Activated CD8-positive, alpha-beta memory T cell treated with anti-CD3 and anti-CD28 coated beads for 48 hours (primary cell): ENCODE data around the gene LRRC27.

Experiments
- DNase-seq, 3 experiments: peaks; one replicate each; pipeline ENCODE4 v3.0.0-alpha.2; 2020; ENCODE audit warnings: low read depth in 2 of 3, low spot score in 2 of 3

LRRC27 gene

DNA sequence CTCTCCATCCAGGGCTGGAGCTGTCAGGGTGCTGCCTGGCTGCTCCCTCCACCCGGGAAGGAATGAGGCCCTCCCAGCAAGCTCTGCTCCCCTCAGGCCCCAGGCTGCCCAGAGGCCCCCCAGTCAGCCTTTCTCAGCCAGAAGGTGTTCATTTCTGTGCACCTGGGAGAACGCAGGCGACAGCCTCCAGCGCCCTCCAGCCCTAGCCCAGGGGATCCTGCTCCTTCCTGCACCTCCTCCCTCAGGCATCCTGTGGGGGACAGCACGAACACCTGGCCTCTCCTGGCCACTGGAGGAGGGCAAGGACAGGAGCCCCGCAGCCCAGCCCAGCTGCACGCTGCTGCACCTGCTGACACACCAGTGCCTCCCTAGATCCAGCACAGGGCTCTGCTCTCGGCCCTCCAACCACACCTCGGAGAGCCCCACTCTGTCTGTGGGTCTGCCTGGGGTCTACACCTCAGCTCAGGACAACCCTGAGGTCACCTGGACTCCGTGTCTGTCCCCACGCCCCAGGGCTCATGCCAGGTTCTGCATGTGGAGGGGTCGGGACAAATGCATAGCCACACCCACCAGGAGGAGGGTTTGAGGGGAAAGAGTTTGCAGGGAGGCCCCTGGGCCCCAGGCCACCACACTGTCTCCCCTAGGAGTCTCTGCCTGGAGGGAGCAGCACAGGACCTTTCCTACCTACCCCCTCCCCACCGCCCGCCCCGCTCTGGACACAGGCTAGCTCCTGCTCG, 57.6 kb downstream of the LRRC27 start:
- DNase-seq: no peak

DNA sequence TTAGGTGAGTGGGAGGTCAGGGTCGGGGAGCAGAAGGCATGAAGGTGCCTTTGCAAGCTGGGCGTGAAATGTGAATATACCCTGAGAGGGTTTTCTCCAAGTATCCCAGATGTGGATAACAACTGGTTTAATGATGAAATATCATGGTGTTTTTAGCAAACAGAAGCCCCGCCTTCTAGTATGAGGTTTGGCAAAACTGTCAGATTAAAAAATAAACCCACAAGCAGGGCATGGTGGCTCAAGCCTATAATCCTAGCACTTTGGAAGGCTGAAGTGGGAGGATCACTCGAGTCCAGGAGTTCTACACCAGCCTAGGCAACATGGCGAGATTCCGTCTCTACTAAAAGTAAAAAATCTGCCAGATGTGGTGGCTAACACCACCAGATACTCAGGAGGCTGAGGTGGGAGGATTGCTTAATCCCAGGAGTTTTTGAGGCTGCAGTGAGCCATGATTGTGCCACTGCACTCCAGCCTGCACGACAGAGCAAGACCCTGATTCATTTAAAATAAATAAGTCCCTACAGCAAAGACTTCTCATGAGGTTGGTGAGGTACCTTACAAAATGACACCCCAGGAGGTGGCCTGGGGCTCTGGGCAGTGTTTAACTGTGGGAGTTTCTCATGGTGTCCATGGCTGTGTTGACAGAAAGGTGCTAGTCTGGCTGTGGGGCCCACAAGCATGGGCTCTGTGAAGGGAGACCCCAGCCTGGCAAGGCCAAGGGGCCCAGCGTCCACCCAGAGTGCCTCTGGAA, 58.4 kb downstream of the LRRC27 start:
- DNase-seq: no peak

DNA sequence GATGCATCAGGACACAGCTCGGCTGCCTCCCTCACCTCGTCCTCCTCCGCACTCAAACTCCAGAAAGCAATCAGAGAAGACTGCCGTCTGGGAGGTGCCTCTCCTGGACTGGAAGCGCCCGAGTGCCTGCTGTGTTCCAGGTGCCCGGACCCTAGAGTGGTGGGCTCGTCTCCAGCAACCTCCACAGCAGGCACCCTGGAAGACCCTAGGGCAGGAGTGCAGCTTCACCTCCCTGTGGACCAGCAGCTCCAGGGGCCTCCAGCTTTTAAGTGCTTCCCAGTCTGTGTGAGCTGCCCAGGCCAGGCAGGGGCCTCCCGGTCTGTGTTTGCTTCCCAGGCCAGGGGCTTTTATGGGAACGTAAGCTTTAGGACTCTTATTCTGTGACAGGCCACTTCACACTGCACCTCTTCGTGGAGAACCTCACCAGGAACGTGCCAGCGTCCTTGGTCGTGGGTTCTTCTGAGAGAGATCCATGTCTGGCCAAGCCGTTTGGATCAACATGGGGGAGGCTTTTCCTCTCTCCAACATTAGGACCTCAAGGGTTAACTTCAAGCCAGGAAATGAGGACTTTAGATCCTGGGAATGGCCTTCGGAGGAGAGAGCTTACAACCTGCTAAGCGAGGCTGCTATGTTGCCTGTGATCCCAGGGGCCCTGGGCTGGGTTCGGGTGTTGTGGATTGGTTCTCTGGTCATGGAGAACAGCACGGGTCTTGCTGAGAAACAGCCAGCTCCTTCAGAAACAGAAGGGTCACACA, 59.1 kb downstream of the LRRC27 start:
- DNase-seq: no peak

DNA sequence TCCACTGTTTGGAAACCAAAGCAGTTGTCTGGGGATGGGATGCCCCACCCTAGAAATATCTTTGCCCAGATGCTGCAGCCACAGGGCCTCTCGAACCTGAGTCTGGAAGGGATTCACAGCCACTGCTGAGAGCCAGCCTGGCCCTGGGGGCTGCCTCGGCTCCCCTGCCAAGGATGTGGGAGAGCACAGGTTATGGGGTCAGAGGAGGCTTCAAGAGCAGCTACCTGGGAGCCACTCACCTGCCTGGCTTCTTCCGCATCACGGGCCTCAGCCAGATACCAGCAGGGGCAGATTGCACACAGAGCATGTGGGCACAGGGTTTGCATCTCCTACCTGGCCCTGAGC, 59.7 kb downstream of the LRRC27 start:
- DNase-seq: no peak

DNA sequence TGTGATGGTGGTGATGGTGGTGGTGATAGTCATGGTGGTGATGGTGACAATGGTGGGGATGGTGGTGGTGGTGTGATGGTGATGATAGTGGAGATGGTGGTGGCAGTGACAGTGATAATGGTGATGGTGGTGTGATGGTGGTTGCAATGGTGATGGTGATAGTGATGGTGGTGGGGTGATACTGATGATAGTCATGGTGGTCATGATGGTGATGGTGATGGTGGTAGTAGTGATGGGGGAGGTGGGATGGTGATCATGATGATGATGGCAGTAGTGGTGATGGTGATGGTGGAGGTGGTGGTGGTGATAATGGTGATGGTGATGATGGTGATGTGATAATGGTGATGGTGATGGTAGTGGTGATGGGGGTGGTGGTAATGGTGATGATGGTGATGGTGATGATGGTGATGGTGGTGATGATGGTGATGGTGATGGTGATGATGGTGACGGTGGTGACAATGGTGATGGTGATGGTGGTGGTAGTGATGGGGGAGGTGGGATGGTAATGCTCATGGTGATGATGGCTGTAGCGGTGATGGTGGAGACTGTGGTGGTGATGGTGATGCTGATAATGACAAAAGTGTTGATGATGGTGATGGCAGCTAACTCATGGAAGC, 60.3 kb downstream of the LRRC27 start:
- no peak for DNase-seq

DNA sequence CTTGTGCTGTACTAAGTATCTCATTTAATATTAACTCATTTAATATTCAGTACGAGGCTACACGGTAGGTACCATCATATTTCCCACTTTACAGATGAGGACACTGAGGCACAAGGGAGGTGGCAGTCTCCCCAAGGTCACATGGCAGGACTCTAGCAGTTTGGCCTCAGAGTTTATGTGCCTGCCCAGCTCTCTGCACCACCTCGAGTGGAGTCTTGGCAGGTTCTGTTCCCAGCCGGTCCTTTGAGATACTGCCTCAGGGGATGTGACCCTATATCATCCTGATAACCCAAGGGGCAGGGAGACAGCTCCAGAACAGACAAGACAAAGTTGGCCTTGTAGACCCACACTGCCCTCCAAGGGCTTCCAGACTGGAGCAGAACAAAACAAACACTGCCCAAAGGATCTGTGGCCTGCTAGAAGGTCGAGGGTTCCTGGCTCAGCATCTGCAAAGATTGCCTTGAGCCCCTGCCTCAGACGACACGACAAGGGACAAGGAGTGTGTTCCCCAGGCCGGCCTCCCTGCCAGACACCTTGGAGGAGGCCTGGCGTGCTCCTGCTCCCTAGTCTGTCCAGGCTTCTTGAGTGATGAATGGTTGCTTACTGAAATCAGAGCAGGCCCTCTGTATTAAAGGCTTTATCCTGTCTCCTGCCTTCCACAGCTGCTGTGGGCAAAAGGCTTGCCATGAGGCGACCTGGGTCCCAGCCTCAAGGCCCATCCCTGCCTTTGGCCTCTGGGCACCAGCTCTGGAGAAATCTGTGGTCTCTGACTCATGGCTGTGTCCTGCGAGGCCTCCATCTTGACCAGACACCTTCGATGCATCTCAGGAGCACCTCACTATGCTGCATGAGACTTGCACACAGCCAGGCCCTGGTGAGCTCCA, 61.1 kb downstream of the LRRC27 start:
- DNase-seq: no peak

DNA sequence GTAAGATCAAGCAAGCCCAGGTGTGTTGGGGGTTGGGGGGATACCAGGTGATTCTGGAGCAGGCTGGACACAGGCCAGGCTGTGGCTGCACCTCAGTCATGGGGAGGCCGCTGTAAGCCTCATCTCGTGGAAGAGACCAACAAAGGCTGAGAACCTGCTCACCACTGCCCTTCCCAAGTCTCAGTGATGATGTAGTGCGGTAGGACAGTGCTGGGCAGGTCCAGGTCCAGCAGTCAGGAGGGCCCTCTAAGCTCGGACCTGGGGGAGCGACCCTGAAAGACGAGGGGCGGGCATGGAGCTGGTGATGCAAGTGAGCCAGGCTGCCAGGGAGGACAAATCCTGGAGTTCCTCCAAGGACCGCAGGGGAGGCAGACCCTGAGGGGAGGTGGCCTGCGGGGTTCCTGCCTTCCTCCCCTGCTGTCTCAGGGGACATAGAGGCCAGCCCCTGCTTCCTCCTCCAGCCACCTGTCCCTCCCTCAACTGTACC, 61.7 kb downstream of the LRRC27 start:
- no peak for DNase-seq

DNA sequence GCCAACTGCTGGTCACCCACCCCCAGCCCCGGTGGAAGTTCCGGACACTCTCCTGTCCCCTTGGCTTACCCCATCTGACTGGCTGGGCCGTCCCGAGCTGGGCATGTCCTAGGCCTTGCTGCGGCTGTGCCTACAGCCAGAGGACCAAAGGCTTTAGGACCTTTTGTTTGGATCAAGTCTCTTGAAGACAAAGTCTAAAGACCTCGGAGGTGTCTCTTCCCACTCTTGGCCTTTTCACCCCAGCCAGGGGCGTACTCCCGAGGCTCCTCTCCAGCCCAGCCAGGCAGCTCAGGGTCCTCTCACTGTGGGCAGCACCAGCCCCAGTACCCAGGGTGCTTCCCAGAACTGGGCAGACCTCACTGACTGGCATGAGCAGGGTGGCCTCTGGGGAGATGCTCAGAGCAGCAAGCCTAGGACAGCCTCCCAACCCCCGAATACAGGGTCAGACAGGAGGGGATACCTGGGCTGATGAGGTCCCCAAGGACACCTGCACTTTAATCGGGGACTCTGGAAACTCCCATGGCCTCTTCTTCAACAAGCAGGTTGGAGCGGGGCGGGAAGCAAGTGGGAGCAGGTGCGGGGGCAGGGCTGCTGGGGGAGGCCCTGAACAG, 62.3 kb downstream of the LRRC27 start:
- DNase-seq: no peak

DNA sequence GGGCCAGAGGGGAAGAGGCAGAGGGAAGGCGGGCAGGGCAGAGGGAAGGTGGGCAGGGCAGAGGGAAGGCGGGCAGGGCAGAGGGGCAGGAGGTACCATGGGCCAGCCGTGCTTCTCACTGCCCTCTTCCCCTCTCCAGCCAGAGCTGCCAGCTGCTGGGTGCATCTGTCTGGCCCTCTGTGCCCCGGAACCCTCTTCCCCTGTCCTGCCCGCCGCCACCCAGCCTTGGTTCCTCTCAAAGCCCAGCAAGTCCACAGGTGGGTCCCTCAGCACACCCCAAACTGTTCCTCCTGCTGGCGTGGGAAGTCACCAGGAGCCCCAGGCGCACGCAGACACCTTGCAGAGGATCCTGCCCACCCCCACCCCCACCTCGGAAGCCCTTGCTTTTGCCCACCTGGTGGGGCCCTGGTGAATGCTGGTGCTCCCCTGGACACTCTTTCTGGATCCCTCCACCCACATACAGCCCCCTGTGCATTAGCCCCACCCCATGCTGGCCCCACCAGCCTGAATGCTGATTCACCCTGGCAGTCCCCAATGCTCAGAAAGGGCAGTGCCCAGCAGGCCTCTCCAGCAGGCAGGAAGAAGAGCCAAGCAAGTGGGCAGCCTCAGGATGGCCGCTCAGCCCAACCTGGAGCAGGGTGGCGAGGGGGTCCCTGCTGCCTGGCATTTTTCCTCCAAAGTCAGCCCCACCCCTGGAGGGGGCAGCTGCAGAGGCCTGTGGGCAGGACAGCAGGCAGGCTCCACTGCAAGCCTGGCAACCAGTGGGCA, 63.1 kb downstream of the LRRC27 start:
- DNase-seq: no peak

DNA sequence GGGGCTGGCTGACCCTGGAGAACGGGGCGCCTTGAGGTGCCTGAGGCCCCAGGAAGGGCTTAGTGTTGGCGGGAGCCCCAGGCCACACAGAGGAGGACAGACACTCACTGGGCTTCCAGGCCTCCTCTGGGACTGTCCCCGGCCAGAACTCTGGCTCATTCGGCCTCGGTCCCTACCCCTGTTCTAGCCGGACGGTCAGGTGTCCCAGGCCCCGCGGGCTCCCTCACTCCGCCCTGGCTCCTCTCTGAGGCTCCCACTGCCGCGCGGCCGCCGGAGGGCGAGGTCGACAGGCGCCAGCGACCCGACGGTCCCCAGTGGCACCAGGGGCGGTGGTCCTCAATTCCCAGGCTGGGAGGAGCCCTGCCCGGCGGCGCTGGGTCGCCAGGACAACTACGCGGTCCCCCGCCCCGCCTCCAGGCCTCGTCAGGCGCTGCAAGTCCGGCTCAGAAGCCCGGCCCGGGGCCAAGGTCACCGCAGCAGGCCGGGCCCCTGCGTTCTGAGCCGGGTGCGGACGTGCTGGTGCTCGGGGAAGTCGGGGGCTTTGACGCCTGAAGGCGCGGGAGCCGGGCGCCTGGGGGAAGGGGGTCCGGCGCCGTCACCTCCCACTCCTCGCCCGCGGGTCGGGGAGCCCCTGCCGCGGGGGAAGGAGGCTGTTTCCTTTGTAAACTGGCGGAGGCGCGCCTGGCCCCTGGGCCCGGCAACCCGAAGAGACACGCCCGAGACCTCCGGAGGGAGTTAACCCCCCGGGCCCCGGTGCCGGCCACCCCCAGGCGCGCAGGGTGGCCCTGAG, 63.9 kb downstream of the LRRC27 start:
- no peak for DNase-seq

DNA sequence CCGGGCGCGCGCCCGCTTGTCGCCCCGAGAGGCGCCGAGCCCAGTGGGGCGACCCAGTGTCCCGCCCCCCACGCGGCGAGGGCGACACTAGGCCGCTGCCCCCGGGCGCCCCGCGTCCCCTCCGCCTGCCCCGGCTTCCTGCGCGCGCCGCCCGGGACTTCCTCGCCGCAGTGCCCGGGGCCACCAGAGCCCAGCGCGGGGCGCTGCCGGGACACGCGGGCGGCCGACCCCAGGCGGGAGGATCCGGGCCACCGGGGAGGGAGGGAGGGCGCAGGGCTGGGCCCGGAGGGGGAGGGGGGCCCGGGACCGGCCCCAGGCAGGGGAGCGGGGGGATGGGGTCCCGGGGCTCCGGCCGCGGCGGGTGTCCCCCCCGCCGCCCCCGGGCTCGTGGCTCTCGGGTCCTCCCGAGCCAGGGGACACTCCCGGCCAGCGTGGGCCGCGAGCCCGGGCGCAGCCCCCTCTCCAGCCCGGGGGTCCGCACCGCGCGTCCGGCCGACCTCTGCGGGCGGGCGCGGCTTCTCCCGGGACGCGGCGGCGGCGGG, 64.6 kb downstream of the LRRC27 start:
- DNase-seq: no peak

DNA sequence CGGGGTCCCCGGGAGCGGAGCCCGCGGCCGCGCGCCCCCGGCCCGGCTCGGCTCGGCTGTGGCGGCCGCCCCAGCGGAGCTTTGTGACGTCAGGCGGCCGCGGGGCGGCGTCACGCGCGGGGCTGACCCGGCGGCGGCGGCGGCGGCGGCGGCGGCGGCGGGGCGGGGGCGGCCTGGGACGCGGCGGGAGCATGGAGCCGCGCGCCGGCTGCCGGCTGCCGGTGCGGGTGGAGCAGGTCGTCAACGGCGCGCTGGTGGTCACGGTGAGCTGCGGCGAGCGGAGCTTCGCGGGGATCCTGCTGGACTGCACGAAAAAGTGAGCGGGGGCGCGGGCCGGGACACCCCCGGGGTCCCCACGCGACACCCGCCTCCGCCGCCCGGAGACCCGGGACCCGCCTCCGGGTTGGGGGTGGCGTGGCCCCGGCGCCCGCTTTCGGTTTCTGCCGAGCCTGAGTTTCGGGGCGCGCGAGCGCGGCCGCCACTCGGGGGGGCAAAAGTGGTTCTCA, 65.1 kb downstream of the LRRC27 start, which contains the start of gene PWWP2B:
TSS of gene PWWP2B (plus strand) at position 165 of the 506 bp plus-strand sequence. CDS start at position 192, 27 bp downstream.
- no peak for DNase-seq

DNA sequence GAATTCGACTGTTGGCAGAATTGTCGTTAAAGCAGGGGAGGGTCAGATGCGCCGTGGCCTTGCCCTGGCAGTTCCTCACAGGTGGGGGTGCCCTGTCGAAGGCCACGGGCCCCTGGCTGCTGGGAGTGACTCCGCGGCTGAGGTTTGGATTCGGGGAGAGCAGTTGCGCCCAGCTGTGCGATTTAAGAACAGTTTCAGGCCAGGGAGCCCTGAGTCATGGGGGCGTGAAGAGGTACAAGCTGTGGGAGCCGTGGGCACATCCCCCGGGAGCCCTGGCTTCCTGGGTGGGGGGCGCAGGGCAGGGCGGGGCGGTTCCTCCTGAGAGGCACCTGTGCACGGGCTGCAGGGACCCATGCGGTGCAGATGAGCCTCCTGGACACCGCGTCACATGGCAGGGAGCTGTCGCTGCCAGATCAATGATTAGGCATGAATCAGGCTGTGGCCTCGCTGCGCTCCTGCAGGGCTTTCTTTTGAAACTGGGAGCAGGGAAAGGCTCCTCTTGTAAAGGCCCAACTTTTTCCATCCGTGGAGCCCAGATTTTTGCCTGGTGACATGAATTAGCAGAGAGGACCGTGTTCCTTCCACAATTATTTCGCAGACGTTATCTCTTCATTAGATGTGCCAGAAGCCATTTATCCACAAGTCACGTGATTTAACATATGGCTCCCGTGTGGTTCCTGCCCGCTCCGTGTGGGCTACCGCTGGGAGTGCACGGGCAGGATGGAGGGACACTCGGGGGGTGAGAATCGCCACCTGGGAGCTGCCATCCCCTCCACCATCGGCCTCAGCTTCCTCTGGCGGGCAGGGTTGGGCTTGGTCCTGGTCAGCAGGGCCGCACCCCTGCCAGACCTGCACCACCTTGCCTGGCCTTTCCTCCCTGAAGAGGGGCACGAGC, 65.9 kb downstream of the LRRC27 start:
- no peak for DNase-seq

DNA sequence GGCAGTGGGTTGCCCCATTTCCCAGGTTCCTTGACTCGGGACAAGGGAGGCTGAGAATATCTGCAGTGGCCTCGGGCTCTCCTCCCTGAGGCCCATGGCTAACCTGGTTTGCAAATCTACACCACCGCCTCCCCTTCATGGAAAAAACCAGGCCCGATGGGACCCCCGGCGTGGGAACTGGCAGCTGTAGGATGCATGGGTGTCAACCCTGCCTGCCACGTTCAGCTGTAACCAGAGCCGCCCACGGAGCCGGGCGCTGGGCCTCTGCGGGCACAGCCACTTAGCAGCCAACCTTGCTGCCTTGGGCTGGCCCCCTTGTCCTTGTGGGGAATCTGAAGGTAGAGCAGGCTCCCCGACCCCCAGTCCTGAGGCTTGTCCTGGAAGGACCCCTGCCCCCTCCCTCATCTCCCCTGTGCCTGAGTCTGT, 66.6 kb downstream of the LRRC27 start:
- DNase-seq: no peak

DNA sequence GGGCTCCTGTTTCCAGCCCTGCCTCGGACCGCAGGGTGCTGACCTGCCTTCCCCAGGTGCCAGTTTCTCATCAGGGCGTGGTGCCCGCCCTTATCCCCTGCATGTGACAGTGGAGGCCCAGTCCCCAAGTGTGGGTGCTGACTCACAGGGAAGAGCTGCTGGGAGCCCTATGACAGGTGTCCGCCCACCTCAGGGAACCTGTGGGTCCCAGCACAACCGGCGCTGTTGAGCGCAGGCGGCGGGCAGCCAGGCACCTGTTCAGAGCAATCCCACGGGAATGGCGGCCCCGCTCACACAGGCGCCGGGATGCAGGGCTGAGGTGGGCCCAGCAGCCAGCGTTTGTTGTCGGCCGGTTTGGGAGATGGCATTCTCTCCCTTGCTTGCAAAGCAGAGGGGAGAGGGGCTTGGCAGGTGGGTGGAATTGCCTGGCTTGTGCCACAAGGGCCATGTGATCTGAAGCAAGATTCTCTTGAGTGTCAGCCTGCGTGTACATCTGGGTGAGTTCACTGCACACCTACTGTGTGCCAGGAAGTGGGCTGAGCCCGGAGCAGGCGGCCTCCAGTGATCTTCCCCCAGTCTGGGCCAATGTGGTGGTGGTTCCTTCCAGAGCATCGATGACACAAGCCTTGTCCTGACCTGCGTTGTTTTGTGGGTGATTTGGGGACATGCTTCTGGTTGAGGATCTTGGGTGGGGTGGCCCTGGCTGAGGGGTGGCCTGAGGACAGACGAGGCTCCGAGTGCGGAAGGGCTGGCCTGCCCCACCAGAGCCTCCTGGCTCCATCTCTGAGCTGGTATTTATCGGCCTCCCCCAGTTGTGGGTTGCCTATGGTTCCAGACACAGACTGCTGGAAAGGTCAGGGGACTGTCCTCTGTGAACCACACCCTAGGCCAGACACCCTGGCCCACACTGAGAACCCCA, 67.4 kb downstream of the LRRC27 start:
- no peak for DNase-seq

DNA sequence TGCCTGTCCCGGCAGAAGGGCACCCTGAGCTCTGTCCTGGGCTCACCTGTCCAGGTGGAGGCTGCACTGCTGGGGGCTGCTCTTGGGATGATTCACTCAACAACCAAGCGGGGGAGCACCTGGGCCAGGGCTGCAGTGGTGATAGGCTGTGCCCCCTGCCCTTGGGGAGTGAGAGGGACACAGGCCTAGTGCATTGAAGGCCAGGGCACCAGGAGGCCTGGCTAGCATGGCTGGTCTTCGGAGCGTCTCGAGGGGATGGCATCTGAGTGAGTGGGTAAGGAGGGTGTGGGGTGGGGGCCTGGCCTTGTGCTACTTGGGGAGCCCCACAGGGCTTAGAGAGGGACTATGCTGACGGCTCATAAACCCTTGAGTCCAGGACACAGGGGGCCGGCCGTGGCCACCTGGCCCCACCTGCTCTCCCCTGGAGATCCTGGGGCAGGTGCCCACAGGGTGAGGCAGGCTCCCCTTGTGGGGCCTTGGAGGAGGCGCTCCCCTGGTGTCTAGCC, 68.1 kb downstream of the LRRC27 start:
- DNase-seq: no peak
